ENCODE results near the gene TTC13.

Gene TTC13

DNA sequence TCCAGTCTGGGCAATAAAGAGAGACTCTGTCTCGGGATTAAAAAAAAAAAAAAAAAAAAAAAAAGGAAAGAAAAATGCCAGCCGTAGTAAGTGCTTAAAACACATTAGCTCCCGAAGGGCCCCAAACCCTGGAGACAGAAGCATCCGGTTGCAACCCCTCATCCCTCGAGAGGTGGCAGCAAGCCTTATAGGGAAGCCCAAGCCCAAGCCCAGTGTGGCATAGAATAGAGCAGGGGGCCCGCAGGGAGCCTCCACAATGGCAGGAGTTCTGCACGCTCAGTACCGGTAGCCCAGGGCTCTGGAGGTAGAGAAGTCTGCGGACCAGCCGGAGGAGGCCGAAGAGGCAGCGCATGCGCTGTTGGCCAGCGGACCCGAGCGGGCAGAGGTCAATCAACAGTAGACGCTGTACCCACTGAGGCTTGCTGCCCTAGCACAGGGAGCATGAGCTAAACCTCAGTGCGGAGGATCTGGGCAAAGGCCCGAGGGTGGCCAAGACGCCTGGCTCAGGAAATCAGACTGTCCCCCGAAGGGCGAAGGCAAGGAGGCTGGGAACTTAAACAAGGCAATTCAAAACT is 76.2 kb downstream of the TTC13 start:
- no peak for DNase-seq

DNA sequence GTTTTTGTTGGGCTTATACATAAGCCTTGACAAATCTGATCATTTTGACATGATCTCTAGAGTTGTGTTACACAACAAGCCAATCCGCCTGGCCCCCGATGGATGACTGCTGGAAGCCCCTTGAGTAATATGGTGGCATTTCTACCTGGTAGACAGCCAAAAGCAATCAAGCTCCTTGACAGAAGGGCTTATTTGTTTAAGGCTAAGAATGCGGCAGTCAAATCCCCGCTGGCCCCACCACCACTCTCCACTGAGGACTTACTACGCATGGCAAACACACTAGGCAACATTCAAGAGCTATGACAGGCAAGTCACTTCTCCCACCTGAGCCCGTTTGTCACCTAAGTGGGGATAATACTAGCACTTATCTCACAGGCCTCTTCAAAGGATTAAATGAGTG is 77.0 kb downstream of the TTC13 start:
- no peak for DNase-seq

DNA sequence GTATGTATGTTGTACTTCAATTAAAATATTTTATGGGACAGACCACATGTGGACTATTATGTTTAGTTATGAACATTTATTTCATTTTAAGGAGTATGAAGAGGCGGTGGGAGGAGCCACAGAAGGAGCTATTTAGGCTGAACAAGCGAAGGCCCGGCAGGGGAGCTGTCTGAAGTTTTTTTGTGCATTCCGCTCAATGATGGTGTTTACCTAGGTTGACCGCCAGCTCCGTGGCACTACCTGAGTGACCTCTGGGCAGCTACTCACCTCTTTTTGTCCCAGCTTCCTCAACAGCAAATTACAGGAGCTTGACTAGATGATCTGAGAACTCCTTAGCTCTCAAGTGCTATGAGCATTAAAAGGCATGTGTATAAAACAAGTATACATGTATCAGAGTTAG is 77.7 kb downstream of the TTC13 start:
- no peak for DNase-seq

DNA sequence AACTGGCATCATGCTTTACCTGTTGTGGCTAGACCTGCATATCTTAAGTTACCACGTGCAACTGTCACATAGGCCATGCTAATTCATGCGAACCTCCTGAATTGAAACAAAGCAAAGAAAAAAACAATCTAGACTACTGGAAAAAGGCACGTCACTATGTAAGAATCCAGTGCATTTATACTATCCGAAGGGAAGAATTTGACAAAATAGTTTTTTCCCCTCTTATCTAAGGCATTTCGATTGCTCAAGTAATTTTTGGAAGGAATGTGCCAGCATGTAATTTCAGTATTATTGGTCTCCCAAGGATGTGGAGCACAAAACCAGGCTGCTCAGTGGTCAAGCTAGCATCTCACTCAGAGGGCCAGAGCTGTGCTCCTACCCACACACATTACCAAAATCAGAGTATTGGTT is 78.8 kb downstream of the TTC13 start:
- no peak for DNase-seq

DNA sequence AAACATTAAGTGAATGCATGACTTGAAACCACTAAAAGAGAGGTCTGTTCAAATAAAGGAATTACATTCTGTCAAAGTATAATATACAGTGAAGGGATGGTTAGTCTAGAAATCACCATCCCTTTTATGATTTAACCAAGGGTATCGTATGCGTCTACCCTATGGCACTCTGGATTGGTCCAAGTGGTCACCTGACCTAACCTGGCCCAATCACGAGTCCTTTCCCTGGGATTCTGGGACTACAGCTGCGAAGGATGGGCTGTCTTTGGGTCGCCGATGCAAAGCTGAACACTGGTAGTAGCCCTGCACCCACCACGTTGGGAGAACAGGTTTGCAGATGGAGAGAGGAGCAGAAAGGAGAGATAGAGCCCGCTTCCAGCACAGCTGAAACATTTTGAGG is 79.9 kb downstream of the TTC13 start:
- no peak for DNase-seq

DNA sequence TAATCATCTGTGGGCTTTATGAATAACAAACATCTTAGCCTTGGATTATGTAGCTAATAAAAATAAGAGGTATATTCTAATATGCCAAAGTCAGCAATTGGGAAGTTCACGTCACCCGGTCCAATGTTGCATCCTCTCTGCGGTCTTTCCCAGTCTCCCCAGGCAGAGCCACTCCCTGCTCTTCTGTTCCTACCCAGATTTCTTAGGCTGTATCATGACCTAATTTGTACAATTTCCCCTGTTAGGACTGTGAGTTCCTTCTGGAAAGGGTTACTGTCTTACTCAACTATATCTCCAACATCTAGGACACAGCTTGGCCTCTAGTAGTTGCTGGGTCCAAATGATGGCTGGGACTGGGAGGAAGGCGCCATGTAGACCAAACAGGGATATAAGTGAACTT is 80.5 kb downstream of the TTC13 start:
- DNase-seq: no peak

DNA sequence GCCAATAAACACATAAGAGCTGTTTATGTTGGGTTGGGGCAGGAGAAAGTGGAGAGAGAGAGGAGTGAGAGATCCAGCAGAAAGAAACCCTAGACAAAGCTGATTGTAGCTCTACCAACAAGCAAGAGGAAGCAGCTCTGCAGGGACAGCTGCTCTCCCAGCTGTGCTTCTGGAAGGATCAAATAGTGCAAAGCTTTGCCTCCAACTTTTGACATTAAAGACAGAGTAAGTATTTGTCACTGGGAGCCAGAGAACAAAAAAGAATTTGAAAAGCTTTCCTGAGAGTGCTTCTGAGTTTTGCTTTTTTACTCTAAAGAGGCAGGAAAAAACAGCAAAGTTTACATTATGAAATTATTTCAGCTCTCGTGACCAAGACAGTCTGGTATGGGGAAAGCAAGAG is 81.9 kb downstream of the TTC13 start:
- DNase-seq: no peak

DNA sequence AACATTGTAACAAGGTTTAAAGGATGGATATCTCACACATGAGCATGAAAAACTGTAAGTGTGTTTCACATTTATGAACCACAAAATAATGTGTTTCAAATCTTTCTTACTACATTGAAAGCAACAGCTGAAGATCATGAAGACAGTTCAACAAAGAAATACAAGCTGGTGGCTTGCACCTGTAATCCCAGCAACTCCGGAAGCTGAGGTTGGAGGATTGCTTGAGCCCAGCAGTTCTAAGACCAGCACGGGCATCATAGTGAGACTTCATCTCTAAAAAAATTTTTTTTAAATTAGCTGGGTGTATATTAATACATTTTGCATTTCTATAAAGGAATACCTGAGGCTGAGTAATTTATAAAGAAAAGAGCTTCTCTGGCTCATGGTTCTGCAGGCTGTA is 83.2 kb downstream of the TTC13 start:
- no peak for DNase-seq

DNA sequence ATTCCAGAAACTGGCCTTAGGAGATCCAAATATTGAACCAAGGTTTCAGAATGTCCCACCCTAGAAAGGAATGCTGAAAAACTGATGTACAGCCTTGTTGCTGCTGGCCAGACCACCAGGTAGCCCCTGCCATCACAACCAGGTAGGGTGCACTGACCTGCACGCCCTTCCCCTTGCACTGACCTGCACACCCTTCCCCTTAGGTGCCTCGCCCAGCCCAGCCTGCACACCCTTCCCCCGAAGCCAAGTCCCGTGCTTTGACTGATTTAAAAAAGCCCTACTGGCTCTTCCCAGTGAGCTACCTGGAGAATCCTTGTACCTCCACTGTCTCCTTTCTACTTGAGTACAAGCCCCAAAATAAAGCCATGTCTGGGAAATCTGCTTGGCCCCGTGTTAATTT is 84.0 kb downstream of the TTC13 start:
- DNase-seq: no peak

DNA sequence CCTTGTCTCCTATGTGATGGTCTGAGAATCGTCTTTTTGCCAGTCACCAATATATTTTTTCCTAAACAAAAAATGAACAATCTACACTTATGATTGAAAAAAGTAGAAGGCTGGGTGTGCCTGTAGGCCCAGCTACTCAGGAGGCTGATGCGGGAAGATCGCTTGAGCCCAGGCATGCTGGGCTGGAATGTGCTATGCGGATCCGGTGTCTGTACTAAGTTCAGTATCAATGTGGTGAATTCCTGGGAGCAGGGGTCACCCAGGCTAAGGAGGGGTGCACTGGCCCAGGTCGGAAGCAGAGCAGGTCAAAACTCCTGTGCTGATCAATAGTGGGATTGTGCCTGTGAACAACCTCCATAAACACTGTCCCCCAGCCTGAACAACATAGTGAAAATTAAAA is 84.6 kb downstream of the TTC13 start:
- no peak for DNase-seq

DNA sequence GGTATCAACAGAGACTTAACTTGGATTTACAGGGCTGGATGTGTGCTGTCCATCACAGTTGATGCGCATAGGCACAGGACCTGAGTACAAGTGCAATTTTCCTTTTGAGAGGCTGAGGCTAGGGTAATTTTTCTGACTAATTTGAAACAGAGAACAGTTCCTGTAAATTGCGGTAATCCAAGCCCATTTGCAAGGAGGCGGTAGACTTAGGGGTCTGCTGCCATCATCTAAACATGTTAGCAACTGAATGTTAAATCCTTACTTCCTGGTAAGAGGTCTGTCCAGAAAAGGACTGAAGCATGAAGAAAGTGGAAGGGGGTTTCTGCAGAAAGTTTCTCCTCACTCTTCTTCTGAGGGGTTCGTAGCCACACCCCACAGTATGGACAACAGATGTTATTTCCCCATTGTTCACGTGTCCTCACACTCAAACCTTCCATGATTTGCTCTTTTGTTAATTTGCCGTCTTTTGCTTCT is 86.6 kb downstream of the TTC13 start:
- no peak for DNase-seq

DNA sequence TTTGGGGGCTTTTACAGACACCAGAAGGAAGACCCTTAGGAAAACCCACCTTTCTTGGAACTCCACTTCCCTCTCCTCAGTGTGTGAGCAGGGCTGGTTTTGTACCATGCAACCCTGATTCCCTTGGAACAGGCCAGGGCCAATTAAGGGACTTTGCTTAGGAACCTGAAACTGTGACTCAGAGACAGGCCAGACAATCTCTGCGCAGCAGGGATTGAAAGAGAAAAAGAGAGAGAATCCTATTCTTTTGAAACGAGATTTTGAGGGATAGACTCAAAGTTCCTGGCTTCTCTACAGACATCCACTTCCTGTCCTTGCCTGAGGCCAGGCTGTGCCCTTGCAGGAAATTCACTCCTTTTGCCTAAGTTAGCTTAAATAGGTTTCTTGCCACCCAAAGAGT is 87.2 kb downstream of the TTC13 start:
- no peak for DNase-seq

DNA sequence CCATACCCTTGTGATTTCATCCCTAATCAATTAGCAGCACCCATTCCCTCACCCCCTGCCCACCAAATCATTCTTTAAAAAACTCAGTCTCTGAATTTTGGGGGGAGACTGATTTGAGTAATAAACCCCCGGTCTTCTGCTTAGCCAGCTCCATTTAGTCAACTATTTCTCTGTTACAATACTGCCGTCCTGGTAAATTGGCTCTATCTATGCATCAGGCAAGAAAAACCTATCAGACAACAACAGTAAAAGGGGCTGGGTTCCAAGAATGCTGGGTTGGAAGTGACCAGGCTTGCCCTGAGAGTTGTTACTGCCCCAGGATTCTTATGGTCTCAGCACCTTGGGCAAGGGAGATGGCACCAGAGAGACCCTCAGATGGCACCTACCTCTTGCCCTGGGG is 94.0 kb downstream of the TTC13 start:
- DNase-seq: no peak

DNA sequence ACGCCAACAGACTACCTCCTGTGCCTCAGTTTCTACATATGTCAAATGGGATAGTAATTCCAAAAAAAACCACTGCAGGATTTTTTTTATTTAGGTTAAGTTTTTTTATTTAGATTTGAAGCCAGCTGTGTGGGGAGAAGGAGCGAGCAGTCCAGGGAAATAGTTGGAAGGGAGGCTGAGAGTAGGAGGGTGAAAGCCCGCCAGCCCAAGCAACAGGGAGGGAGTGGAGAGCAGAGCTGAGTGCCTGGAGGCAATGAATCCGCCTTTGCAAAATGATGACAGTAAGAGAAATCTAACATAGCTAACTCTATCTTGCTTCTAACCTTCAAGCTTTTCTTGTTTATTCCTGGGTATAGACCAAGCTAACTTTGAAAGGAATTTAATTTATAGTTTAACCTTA is 94.7 kb downstream of the TTC13 start:
- no peak for DNase-seq

DNA sequence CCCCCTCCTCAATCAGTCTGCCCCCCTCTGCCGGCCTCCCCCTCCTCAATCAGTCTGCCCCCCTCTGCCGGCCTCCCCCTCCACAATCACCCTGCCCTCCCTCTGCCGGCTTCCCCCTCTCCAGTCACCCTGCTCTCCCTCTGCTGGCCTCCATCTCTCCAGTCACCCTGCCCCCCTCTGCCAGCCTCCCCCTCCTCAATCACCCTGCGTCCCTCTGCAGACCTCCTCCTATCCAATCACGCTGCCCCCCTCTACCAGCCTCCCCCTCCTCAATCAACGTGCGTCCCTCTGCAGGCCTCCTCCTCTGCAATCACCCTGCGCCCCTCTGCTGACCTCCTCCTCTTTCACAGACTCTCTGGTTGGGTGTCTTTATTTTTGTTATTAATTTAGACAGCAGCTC is 98.9 kb downstream of the TTC13 start:
- DNase-seq: no peak

DNA sequence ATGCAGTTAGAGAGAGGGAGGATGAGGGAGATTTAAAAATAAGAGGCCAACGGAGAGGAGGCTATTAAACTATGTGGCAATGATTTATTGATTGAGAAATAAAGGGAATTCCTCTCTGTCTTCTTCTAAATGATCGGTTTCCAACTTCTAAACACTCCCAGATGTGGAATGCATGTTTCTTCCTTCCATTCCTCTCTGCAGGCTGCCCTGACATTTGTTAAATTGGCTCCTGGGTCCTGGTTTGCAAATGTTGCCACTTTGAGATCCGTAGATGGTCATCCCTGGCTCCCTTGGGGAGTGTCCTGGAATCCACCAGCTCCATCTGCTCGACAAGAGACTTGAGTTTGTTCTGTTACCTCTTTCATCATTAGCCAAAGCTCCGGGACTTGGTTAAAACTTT is 100.1 kb downstream of the TTC13 start:
- DNase-seq: no peak

DNA sequence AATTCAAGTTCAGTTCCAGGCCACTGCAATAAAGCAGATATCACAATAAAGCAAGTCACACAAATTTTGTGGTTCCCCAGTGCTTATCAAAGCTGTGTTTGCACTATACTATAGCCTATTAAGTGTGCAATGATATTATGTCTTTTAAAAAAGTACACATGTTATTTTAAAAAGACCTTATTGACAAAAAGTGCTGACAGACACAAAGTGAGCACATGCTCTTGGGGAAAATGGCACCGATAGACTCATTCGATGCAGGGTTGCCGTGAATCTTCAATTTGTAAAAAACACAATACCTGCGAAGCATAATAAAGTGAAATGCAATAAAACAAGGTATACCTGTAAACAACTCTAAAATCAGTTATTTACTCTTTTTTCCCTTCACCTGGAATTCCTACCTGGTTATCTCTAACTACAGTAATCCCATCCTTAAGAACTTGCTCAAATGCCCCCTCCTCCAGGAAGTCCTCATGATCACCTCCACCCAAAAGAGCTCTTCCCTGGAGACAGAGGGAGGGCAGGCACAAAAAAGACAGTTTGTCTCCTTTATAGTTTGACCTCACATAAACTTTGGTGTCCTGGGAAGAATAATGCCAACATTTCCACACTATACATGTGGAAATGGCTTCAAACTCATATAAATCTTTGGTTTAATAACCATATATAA is 100.6 kb downstream of the TTC13 start:
- DNase-seq: no peak

DNA sequence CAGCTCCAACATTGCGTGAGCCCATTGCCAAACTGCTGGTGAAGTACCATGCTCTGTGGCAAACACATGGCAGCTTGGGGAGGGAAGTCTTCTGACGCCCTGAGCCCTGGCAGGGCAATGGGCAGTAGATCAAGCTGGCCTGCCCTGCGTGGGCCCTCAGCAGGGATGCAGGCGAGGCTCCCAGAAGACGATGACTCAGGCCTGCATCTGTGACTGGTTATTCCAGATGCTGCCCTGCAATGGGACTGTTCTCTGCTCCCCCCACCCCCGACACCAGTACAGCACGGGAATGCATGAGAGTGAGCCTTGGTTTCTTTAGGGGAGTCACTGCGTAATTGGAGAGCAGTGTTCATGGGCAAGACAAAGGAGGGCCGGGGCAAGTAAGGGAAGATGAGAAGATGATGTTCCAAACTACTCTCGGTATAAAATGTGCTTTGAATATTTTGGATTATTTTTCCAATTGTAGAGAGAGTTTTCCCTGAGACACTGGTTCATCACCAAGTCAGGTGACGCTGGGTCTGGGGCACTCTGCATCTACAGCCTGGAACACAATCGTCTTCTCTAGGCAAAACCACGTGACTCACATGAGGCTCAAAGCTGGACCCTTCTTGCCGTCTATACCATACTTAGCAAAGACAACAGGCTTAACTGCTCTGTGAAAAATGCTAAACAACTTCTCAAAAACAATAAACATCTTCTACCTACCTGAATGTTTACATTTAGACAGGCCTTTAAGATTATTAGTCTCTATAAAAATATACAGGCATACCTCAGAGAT is 101.3 kb downstream of the TTC13 start:
- DNase-seq: no peak

DNA sequence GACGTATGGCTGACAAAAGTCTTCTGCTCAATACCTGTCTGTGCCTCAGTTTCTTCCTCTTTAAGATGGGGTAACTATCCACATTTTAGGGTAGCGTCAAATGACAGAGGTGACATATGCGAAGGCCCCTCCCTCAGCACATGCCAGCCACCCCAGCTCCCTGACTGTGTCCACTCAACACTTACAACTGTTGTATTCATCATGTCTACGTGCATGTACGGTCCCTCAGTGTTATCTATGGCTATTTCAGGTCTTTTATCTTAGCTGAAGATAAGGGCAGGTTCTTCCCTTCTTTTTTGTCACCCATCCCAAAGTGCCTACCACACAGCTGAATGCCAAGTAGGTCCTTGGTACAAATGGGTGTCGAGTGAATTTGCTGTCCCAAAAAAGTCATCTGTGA is 102.0 kb downstream of the TTC13 start:
- no peak for DNase-seq

DNA sequence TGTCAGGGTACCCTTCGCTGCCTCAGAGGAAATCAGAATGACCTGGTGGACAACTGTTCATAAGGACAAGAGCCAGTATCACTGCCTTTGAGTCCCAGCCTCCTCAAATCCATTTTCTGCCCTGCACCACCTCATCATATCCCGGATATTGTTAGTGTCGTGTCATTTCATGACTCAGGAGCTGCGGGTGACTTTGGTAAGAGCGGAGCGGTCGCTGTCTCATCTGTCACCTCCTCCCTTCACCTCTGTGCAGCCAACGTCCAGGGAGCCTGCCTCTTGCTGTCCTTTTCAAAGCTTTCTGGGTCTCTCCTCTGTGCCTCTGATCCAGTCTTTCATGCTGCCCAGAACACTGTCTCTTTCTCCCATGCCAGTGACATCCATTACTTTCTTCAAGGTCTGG is 103.3 kb downstream of the TTC13 start:
- DNase-seq: no peak

DNA sequence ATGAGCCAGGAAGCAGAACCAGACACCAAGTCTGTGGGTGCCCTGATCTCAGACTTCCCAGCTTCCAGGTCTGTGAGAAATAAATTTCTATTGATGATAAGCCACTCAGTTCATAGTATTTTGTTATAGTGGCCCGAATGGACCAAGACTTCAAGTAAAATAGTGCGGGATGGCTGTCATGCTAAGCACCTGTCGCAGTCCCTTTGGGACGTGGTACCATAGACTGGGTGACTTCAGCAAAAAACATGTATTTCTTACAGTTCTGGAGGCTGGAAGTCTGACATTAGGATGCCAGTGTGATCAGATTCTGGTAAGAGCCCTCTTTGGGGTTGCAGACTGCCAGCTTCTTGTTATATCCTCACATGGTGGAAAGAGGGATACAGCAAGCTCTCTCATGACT is 107.7 kb downstream of the TTC13 start:
- no peak for DNase-seq

DNA sequence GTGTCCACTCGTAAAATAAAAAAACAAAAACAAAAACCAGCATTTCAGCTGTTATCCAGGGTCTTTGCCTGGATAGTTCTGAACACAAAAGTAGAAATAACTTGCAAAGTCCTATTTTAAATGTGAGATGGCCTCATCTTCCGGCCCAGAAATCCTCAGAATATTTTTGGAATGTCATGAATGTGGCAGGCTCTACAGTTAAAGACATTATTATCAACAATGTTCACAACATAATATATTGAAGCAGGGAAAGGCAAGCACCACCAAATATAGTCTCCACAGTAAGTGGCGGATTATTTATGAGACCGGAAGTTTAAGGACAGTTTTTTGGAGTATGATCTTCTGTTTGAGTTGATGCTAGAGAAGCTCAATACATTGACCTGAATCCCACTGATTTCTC is 109.2 kb downstream of the TTC13 start:
- DNase-seq: no peak

DNA sequence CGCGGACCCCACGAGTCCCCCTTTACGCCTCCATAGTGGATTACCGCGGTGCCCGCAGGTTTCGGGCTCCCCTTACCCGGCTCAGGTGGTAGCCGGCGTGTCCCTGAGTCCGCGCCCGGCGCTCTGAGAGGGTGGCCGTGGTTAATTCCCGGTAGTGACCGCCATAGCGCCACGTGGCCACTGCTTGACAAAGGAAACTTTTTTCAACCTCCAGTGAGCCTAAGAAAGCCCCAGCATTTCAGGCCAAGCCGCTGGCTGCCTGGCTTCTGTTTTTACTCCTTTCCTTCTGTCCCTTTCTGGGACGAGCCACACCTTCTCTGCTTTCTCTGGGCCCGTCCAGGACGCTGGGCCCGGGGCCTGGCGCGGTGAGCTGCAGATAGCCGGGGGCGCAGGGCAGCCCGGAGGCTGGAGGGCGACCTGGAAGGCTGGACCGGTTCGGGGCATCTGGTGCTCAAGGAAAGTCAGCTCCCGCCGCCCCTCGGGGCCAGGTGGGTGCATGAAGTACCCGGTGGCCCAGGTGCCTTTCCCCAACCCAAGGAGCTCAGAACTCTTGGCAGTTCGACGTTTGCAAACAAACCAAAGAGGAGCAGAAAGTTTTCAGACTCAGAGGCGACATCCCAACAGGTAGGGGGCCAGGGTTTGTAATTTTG is 109.8 kb downstream of the TTC13 start:
- no peak for DNase-seq
